PC-9 (cell line): Measurements from ENCODE around the gene PROS1. TPM values are rescaled to one million over a fixed set of nuclear protein-coding genes. Genes with fewer than 3 reads are reported as not detected.
"Not testable (repeated sequence)": the region's sequence is repeated elsewhere in the genome, so short reads cannot be mapped to it uniquely, and the experiment has no call there.

Experiments used
- BruUV-seq: library from RNA; stranded (reverse); fragments of 400-500 nt; replicated peaks from 2 replicates; lab custom pipeline; 2021; lab: Mats Ljungman, UMichigan
- CTCF ChIA-PET: fragments of 300-600 bp; sonication (Branson Sonifier 250); formaldehyde crosslinking; loops from one replicate; lab custom pipeline; 2022; ENCODE audit warnings: antibody characterized with exemption; lab: Charles Lee
- POLR2A ChIA-PET: fragments of 300-600 bp; sonication (Branson Sonifier 250); formaldehyde crosslinking; loops from one replicate; lab custom pipeline; 2022; ENCODE audit warnings: antibody characterized with exemption; ENCODE audit not compliant: unreplicated experiment; lab: Charles Lee
- DNase-seq, 2 experiments: peaks; one replicate each; pipeline versions ENCODE4 v3.0.0 to v3.0.0-alpha.2; 2015 to 2022; ENCODE audit warnings: mixed read lengths in 1 of 2
- H2AFZ ChIP-seq: fragments of 200-600 bp; sonication (generic); 2 replicates; pipeline ENCODE4 v1.8.1; 2017; ENCODE audit warnings: antibody characterized with exemption
- H3F3A ChIP-seq: fragments of 200-600 bp; sonication (generic); 2 replicates; pipeline ENCODE4 v1.8.1; 2017; ENCODE audit warnings: antibody characterized with exemption, mild to moderate bottlenecking, low read depth; ENCODE audit not compliant: insufficient read depth
- H3K27ac ChIP-seq: fragments of 200-600 bp; sonication (generic); 2 replicates; pipeline ENCODE4 v1.6.1; 2016; ENCODE audit warnings: mixed run types
- H3K27me3 ChIP-seq: fragments of 200-600 bp; sonication (generic); 2 replicates; pipeline ENCODE4 v1.6.1; 2016; ENCODE audit warnings: low read depth, mixed run types; ENCODE audit not compliant: insufficient read depth
- H3K36me3 ChIP-seq: fragments of 200-600 bp; sonication (generic); 2 replicates; pipeline ENCODE4 v1.6.1; 2016; ENCODE audit warnings: low read depth, mixed run types
- H3K4me1 ChIP-seq: fragments of 200-600 bp; sonication (generic); replicated peaks from 2 replicates; pipeline ENCODE4 v1.6.1; 2016; ENCODE audit warnings: mixed run types; ENCODE audit not compliant: insufficient read depth
- H3K4me2 ChIP-seq: fragments of 200-600 bp; sonication (generic); 2 replicates; pipeline ENCODE4 v1.6.1; 2017; ENCODE audit warnings: mixed run types
- H3K4me3 ChIP-seq: fragments of 200-600 bp; sonication (generic); 2 replicates; pipeline ENCODE4 v1.6.1; 2016; ENCODE audit warnings: mixed run types
- H3K79me2 ChIP-seq: fragments of 200-600 bp; sonication (generic); 2 replicates; pipeline ENCODE4 v1.6.1; 2017; ENCODE audit warnings: low read depth, mixed run types
- H3K9me2 ChIP-seq: fragments of 200-600 bp; sonication (generic); 2 replicates; pipeline ENCODE4 v1.8.1; 2017; ENCODE audit warnings: mild to moderate bottlenecking; ENCODE audit not compliant: insufficient read depth
- H3K9me3 ChIP-seq: fragments of 200-600 bp; sonication (generic); 2 replicates; pipeline ENCODE4 v1.8.1; 2016; ENCODE audit warnings: low read depth; ENCODE audit not compliant: insufficient read depth
- H4K20me1 ChIP-seq: fragments of 200-600 bp; sonication (generic); 2 replicates; pipeline ENCODE4 v1.8.1; 2017; ENCODE audit not compliant: insufficient read depth
- CTCF ChIP-seq: fragments of 200-600 bp; sonication (generic); conservative IDR thresholded peaks from 2 replicates; pipeline ENCODE4 v1.6.1; 2017; ENCODE audit warnings: mixed run types, antibody characterized with exemption, mild to moderate bottlenecking, moderate library complexity
- EZH2 ChIP-seq: fragments of 200-600 bp; sonication (generic); IDR thresholded peaks from 2 replicates; pipeline ENCODE4 v1.8.0; 2017; ENCODE audit warnings: antibody characterized with exemption, low read depth
- intact Hi-C: fragments of 100-400 bp; cut with micrococcal nuclease; formaldehyde crosslinking; loops from one replicate; pipeline ENCODE4 v1.10.0; 2022; ENCODE audit not compliant: unreplicated experiment
- total RNA-seq: library from RNA; stranded (reverse); gene quantifications from 2 replicates; pipeline ENCODE4 v1.2.3, GENCODE V29; 2021

Gene PROS1
- total RNA-seq, 1 experiment from 2014 or later: 0.57 TPM

- CTCF ChIA-PET: no interaction called here
Observed at GRCh38 chr3:93961489-93961888, 12.2 kb downstream of the PROS1 start.

GRCh38 chr3:93961026-93961425 is 12.7 kb downstream of the PROS1 start:
- intact Hi-C loops: no loop called here
- TF ChIP-seq CTCF (no peak), EZH2 (no peak)
- POLR2A ChIA-PET: no interaction called here
- Histone ChIP-seq H3K27me3 (peaks cover 49% of the 10 kb centered on the region), H3K4me2 (no peak overlapping the region), H3K9me3 (no peaks in the 10 kb centered on the region), H3K4me1 (no peaks in the 10 kb centered on the region), H3K9me2 (no peaks in the 10 kb centered on the region), H3K36me3 (no peaks in the 10 kb centered on the region), H3K4me3 (no peak overlapping the region), H3K27ac (no peak overlapping the region), H2AFZ (no peak overlapping the region), H3F3A (no peaks in the 10 kb centered on the region), H3K79me2 (no peaks in the 10 kb centered on the region), H4K20me1 (no peaks in the 10 kb centered on the region)
- BruUV-seq: no TSS peak
- CTCF ChIA-PET: interaction anchor here (0.6 kb wide), 1 partner anchor 24 kb away, joined by 5 read pairs; no protein-coding TSS in a partner anchor
- DNase-seq: no peak

More at GRCh38 chr3:93961489-93961888, 12.2 kb downstream of the PROS1 start:
- no peak overlapping the region for H3K4me2 ChIP-seq
- no peak overlapping the region for H3K4me3 ChIP-seq
- H3K4me1 ChIP-seq: no peaks in the 10 kb centered on the region
- H3K79me2 ChIP-seq: no peaks in the 10 kb centered on the region
- TF ChIP-seq CTCF (no peak), EZH2 (no peak)
- H3K9me2 ChIP-seq: no peaks in the 10 kb centered on the region
- intact Hi-C loops: no loop called here
- POLR2A ChIA-PET: no interaction called here
- H3K9me3 ChIP-seq: no peaks in the 10 kb centered on the region
- H3K27ac ChIP-seq: no peak overlapping the region
- H3F3A ChIP-seq: no peaks in the 10 kb centered on the region
- H3K27me3 ChIP-seq: peaks cover 49% of the 10 kb centered on the region
- no TSS peak for BruUV-seq
- no peaks in the 10 kb centered on the region for H3K36me3 ChIP-seq
- H2AFZ ChIP-seq: no peak overlapping the region
- H4K20me1 ChIP-seq: no peaks in the 10 kb centered on the region
- no peak for DNase-seq

GRCh38 chr3:93949958-93950357 is 23.7 kb downstream of the PROS1 start:
- H4K20me1 ChIP-seq, H3F3A ChIP-seq, H3K36me3 ChIP-seq, H3K9me3 ChIP-seq, BruUV-seq, H3K9me2 ChIP-seq, H3K4me1 ChIP-seq, POLR2A ChIA-PET, CTCF ChIA-PET, H3K79me2 ChIP-seq, H3K27ac ChIP-seq: not testable (repeated sequence)
- Histone ChIP-seq H3K4me3 (peak overlapping the region; percentile 47; the same call in 1 of the 2 replicates), H3K4me2 (peak overlapping the region; percentile 72), H3K27me3 (peaks cover 21% of the 10 kb centered on the region; the same call in 1 of the 2 replicates), H2AFZ (peak overlapping the region; percentile 61; the same call in 1 of the 2 replicates)
- intact Hi-C loops: loop anchor here (10.0 kb wide), 1 partner anchor 55 kb away; no protein-coding TSS in a partner anchor
- peak in 1 of 2 experiments; percentile 44 for DNase-seq

- H3K4me1 ChIP-seq, intact Hi-C loops, H3F3A ChIP-seq, H3K4me3 ChIP-seq, H4K20me1 ChIP-seq, H3K9me2 ChIP-seq, H3K27ac ChIP-seq, H3K79me2 ChIP-seq, H3K9me3 ChIP-seq, BruUV-seq, CTCF ChIA-PET, DNase-seq, POLR2A ChIA-PET, H2AFZ ChIP-seq, H3K36me3 ChIP-seq, H3K4me2 ChIP-seq: not testable (repeated sequence)
- H3K27me3 ChIP-seq: peaks cover 38% of the 10 kb centered on the region
Observed at GRCh38 chr3:93937485-93937884, 36.2 kb downstream of the PROS1 start.
